ENCODE data around the gene ELL. TPM values are rescaled to one million over a fixed set of nuclear protein-coding genes. Genes with fewer than 3 reads are reported as not detected.

The ELL gene
- total RNA-seq, 1 donor from 2014 or later = 25.3 TPM

DNA sequence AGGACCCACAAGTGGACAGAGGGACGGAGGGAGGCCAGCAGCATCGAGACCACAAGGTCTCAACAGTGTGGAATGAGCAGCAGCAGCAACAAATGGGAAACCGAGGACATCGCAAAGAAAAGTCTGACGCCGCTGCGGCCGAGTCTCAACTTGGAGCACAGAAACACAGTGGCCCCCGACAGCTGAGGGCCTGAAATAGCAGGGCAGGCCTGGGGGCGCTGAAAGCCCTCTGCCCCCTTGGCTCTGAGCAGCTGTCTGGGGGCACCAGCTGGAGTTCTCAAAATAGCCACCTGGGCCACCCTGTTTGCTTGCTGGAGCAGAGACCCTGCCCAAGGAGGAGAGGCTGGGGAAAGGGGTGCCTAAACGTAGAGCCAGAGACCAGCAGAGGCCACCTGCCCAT, 78.0 kb downstream of the ELL start:
- no peak overlapping the region for H3K27ac ChIP-seq
- TF ChIP-seq, protein P1, sequence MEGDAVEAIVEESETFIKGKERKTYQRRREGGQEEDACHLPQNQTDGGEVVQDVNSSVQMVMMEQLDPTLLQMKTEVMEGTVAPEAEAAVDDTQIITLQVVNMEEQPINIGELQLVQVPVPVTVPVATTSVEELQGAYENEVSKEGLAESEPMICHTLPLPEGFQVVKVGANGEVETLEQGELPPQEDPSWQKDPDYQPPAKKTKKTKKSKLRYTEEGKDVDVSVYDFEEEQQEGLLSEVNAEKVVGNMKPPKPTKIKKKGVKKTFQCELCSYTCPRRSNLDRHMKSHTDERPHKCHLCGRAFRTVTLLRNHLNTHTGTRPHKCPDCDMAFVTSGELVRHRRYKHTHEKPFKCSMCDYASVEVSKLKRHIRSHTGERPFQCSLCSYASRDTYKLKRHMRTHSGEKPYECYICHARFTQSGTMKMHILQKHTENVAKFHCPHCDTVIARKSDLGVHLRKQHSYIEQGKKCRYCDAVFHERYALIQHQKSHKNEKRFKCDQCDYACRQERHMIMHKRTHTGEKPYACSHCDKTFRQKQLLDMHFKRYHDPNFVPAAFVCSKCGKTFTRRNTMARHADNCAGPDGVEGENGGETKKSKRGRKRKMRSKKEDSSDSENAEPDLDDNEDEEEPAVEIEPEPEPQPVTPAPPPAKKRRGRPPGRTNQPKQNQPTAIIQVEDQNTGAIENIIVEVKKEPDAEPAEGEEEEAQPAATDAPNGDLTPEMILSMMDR (IDR thresholded peaks at IDR 0.05) = no peak
- no peak for TF ChIP-seq POLR2AphosphoS5 (IDR thresholded peaks at IDR 0.05; ENCODE audit: insufficient read depth in 1 of 2, low read depth in 1 of 2)
- no peak for TF ChIP-seq POLR2A (IDR thresholded peaks at IDR 0.05)
- no peaks in the 10 kb centered on the region for H3K9me3 ChIP-seq
- no peaks in the 10 kb centered on the region for H3K27me3 ChIP-seq
- intact Hi-C loops (cut with DNase I) = loop anchor here (10.0 kb wide), 1 partner anchor 231 kb away; no protein-coding TSS in a partner anchor
- H3K36me3 ChIP-seq = peaks cover 0 to 39% of the 10 kb centered on the region in 2 donors
- H3K4me3 ChIP-seq = no peak overlapping the region
- no peak for DNase-seq (ENCODE audit: extremely low spot score in 2 of 2)
- H3K4me1 ChIP-seq = peaks cover 7% of the 10 kb centered on the region

DNA sequence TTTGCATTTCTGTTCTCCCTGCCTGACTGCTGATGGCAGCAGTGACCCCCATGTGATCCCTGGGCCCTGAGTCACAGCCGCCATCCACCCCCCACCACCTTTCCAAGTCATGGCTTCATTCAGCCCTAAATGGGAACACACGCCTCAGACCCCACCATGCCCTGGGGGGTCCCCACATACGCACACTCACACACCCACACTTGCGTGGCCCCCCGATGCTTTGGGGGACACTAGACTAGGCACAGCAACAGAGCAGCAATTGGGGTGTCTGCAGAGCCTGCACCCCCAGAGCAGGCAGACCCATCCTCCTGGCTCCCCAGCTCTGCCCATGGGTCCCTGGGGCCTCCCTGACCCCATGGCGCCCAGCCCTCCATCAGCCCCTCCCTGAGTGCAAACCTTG, 78.5 kb downstream of the ELL start:
- Histone ChIP-seq H3K4me3 (no peak overlapping the region), H3K27ac (no peak overlapping the region), H3K4me1 (peaks cover 11% of the 10 kb centered on the region), H3K36me3 (peaks cover 0 to 35% of the 10 kb centered on the region in 2 donors), H3K27me3 (no peaks in the 10 kb centered on the region), H3K9me3 (no peaks in the 10 kb centered on the region)
- TF ChIP-seq, protein P1 (IDR thresholded peaks at IDR 0.05) = no peak
- TF ChIP-seq POLR2A (IDR thresholded peaks at IDR 0.05) = no peak
- TF ChIP-seq POLR2AphosphoS5 (IDR thresholded peaks at IDR 0.05; ENCODE audit: insufficient read depth in 1 of 2, low read depth in 1 of 2) = no peak
- intact Hi-C loops (cut with DNase I) = loop anchor here (10.0 kb wide), 1 partner anchor 231 kb away; no protein-coding TSS in a partner anchor
- no peak for DNase-seq (ENCODE audit: extremely low spot score in 2 of 2)

DNA sequence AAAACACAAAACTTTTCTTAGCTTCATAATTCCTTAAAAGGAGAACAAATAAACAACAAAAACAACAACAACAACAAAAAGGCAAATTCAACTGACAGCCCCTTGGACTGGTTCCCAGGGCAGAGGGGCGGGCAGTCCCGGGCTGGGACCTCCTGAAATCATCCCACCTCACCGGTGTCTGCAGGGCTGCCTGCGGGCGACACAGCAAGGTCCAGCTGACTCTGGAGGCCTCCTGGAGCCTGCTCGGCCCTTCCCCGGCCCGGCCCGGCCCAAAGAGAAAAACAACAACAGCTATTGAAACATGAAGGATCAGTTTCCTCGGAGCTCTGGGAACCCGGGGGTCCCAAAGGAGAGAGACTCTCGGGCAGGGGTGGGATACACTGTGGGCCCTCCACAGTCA, 78.9 kb downstream of the ELL start:
- no peaks in the 10 kb centered on the region for H3K27me3 ChIP-seq
- no peak overlapping the region for H3K27ac ChIP-seq
- no peak for TF ChIP-seq POLR2A (IDR thresholded peaks at IDR 0.05)
- TF ChIP-seq, protein P1 (IDR thresholded peaks at IDR 0.05) = no peak
- H3K36me3 ChIP-seq = peaks cover 0 to 30% of the 10 kb centered on the region in 2 donors
- H3K4me3 ChIP-seq = no peak overlapping the region
- peaks cover 16% of the 10 kb centered on the region for H3K4me1 ChIP-seq
- H3K9me3 ChIP-seq = no peaks in the 10 kb centered on the region
- intact Hi-C loops (cut with DNase I) = loop anchor here (10.0 kb wide), 1 partner anchor 232 kb away; no protein-coding TSS in a partner anchor
- DNase-seq (ENCODE audit: extremely low spot score in 2 of 2) = no peak

DNA sequence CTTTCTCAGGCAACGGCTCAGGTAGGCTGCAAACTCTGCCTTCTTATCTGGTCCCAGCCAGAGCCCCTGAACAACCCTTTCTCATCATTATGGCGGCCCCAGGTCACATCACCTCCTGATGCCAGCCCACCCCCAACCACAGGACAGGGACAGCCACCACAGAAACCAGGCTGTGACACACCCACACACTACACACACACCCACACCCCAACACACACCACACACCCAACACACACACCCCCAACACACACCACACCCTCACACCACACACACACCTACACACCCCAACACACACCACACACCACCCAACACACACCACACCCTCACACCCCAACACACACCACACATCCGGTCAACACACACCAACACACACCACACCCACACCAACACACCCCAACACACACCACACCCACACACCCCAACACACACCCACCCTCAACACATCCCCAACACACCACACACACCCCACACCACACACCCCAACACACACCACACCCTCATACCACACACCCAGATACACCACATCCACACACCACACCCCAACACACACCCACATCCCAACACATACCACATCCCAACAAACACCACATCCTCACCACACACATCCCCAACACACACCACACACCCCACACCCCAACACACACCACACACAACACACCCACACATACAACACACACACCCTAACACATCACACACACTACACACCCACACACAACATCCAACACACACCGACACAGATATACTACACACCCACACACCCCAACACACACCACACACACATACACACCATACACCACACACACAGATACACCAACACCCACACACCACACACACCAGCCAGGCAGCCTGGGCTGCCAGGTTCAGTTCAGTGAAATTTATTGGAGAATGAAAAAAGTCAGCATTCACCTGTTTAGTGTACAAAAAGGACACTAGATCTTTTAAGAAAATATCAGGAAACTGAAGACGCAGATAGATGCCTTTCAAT, 79.8 kb downstream of the ELL start:
- no peak for TF ChIP-seq POLR2A (IDR thresholded peaks at IDR 0.05)
- no peak for TF ChIP-seq POLR2AphosphoS5 (IDR thresholded peaks at IDR 0.05; ENCODE audit: insufficient read depth in 1 of 2, low read depth in 1 of 2)
- TF ChIP-seq, protein P1 (IDR thresholded peaks at IDR 0.05) = no peak
- no peak for DNase-seq (ENCODE audit: extremely low spot score in 2 of 2)
- no peak overlapping the region for H3K27ac ChIP-seq
- H3K36me3 ChIP-seq = peaks cover 0 to 29% of the 10 kb centered on the region in 2 donors
- peaks cover 24% of the 10 kb centered on the region for H3K4me1 ChIP-seq
- intact Hi-C loops (cut with DNase I) = loop anchor here (10.0 kb wide), 1 partner anchor 233 kb away; no protein-coding TSS in a partner anchor
- no peak overlapping the region for H3K4me3 ChIP-seq
- H3K9me3 ChIP-seq = no peaks in the 10 kb centered on the region
- H3K27me3 ChIP-seq = no peaks in the 10 kb centered on the region
